H9 (cell line): Measurements from ENCODE around the gene PEX5L. TPM values are rescaled to one million over a fixed set of nuclear protein-coding genes. Genes with fewer than 3 reads are reported as not detected.

Experiments
- DNase-seq: peaks from one replicate; pipeline ENCODE4 v3.0.0-alpha.2; 2017
- H2AFZ ChIP-seq: one replicate; pipeline ENCODE4 v1.6.1; 2013; ENCODE audit warnings: mild to moderate bottlenecking, low read length, control low read depth, moderate library complexity
- H2AK5ac ChIP-seq: 2 replicates; pipeline ENCODE4 v1.6.1; 2013; ENCODE audit warnings: low read length, control low read depth, mixed read lengths; ENCODE audit not compliant: insufficient read length
- H2BK120ac ChIP-seq: one replicate; pipeline ENCODE4 v1.6.1; 2013; ENCODE audit warnings: low read depth, mild to moderate bottlenecking, low read length, control low read depth, inconsistent platforms; ENCODE audit not compliant: poor library complexity, severe bottlenecking
- H2BK12ac ChIP-seq: 2 replicates; pipeline ENCODE4 v1.6.1; 2013; ENCODE audit warnings: low read length, control low read depth, mixed read lengths, low read depth; ENCODE audit not compliant: insufficient read length
- H2BK15ac ChIP-seq: 2 replicates; pipeline ENCODE4 v1.6.1; 2013; ENCODE audit warnings: low read depth, low read length, control low read depth
- H2BK20ac ChIP-seq: one replicate; pipeline ENCODE4 v1.6.1; 2013; ENCODE audit warnings: low read depth, mild to moderate bottlenecking, low read length, control low read depth, inconsistent platforms; ENCODE audit not compliant: poor library complexity, severe bottlenecking
- H2BK5ac ChIP-seq: 2 replicates; pipeline ENCODE4 v1.6.1; 2013; ENCODE audit warnings: low read length, control low read depth, mixed read lengths; ENCODE audit not compliant: insufficient read length
- H3K14ac ChIP-seq: 2 replicates; pipeline ENCODE4 v1.6.1; 2013; ENCODE audit warnings: low read length, control low read depth; ENCODE audit not compliant: insufficient read depth
- H3K18ac ChIP-seq: 2 replicates; pipeline ENCODE4 v1.6.1; 2013; ENCODE audit warnings: low read depth, mild to moderate bottlenecking, mixed read lengths, low read length, control low read depth; ENCODE audit not compliant: insufficient read length
- H3K23ac ChIP-seq: 2 replicates; pipeline ENCODE4 v1.6.1; 2013; ENCODE audit warnings: low read length, control low read depth, mixed read lengths, low read depth; ENCODE audit not compliant: insufficient read length
- H3K23me2 ChIP-seq: 2 replicates; pipeline ENCODE4 v1.6.1; 2013; ENCODE audit warnings: low read depth, mild to moderate bottlenecking, mixed read lengths, low read length, control low read depth; ENCODE audit not compliant: insufficient read length, poor library complexity, severe bottlenecking
- H3K27ac ChIP-seq: 2 replicates; pipeline ENCODE4 v1.5.1; 2013; ENCODE audit warnings: low read length, control low read depth, mixed read lengths, low read depth; ENCODE audit not compliant: insufficient read length
- H3K27me3 ChIP-seq: 2 replicates; pipeline ENCODE4 v1.6.1; 2013; ENCODE audit warnings: low read length, control low read depth, inconsistent platforms; ENCODE audit not compliant: insufficient read depth
- H3K4ac ChIP-seq: 2 replicates; pipeline ENCODE4 v1.6.1; 2013; ENCODE audit warnings: low read depth, mild to moderate bottlenecking, control low read depth, inconsistent platforms, low read length, moderate library complexity
- H3K4me1 ChIP-seq: 2 replicates; pipeline ENCODE4 v1.6.1; 2013; ENCODE audit warnings: low read length, control low read depth, inconsistent platforms; ENCODE audit not compliant: insufficient read depth
- H3K4me2 ChIP-seq: 2 replicates; pipeline ENCODE4 v1.6.1; 2013; ENCODE audit warnings: low read length, control low read depth, mixed read lengths; ENCODE audit not compliant: insufficient read length, insufficient read depth
- H3K56ac ChIP-seq: 2 replicates; pipeline ENCODE4 v1.6.1; 2013; ENCODE audit warnings: low read depth, mild to moderate bottlenecking, mixed read lengths, low read length, control low read depth; ENCODE audit not compliant: insufficient read length
- H3K79me1 ChIP-seq: 2 replicates; pipeline ENCODE4 v1.6.1; 2013; ENCODE audit warnings: low read depth, mild to moderate bottlenecking, moderate library complexity, low read length, control low read depth, inconsistent platforms; ENCODE audit not compliant: insufficient read depth, poor library complexity, severe bottlenecking
- H3K79me2 ChIP-seq: 2 replicates; pipeline ENCODE4 v1.6.1; 2013; ENCODE audit warnings: low read length, control low read depth, inconsistent platforms; ENCODE audit not compliant: insufficient read depth
- H3K9ac ChIP-seq: 2 replicates; pipeline ENCODE4 v1.6.1; 2013; ENCODE audit warnings: low read length, control low read depth, mixed read lengths; ENCODE audit not compliant: insufficient read length; ENCODE audit errors: extremely low read depth
- H3K9me3 ChIP-seq: one replicate; pipeline ENCODE4 v1.6.1; 2013; ENCODE audit warnings: low read depth, low read length, inconsistent platforms; ENCODE audit not compliant: control insufficient read depth
- H3T11ph ChIP-seq: one replicate; pipeline ENCODE4 v1.6.1; 2013; ENCODE audit warnings: mild to moderate bottlenecking, low read length, control low read depth, inconsistent platforms
- H4K20me1 ChIP-seq: one replicate; pipeline ENCODE4 v1.6.1; 2013; ENCODE audit not compliant: control insufficient read depth, insufficient read length, insufficient read depth
- H4K5ac ChIP-seq: 2 replicates; pipeline ENCODE4 v1.6.1; 2013; ENCODE audit warnings: low read depth, mild to moderate bottlenecking, mixed read lengths, low read length, control low read depth; ENCODE audit not compliant: insufficient read length
- H4K8ac ChIP-seq: replicated peaks from 2 replicates; pipeline ENCODE4 v1.6.1; 2013; ENCODE audit warnings: low read length, control low read depth, mixed read lengths, low read depth; ENCODE audit not compliant: insufficient read length
- H4K91ac ChIP-seq: 2 replicates; pipeline ENCODE4 v1.6.1; 2013; ENCODE audit warnings: low read depth, mild to moderate bottlenecking, moderate library complexity, mixed read lengths, low read length, control low read depth; ENCODE audit not compliant: insufficient read length
- H3K27ac Mint-ChIP-seq, 3 experiments: 2 replicates in 2 of 3; 3 replicates in 1 of 3; pipeline ENCODE4 v1.8.0; 2020 to 2021; ENCODE audit warnings: mixed read lengths in 3 of 3, mild to moderate bottlenecking in 1 of 3, moderate library complexity in 1 of 3
- H3K27me3 Mint-ChIP-seq: 2 replicates; pipeline ENCODE4 v1.8.0; 2021; ENCODE audit warnings: low read depth, mild to moderate bottlenecking, moderate library complexity, mixed read lengths
- H3K36me3 Mint-ChIP-seq, 3 experiments: 2 replicates in 2 of 3; 3 replicates in 1 of 3; pipeline ENCODE4 v1.8.0; 2020 to 2021; ENCODE audit warnings: low read depth in 3 of 3, mixed read lengths in 3 of 3; ENCODE audit not compliant: insufficient read depth in 1 of 3
- H3K4me1 Mint-ChIP-seq, 2 experiments: 2 replicates each; pipeline ENCODE4 v1.8.0; 2020; ENCODE audit warnings: mixed read lengths in 2 of 2
- H3K4me3 Mint-ChIP-seq, 2 experiments: 2 replicates in 1 of 2; 3 replicates in 1 of 2; pipeline ENCODE4 v1.8.0; 2020 to 2021; ENCODE audit warnings: mild to moderate bottlenecking in 2 of 2, mixed read lengths in 2 of 2, moderate library complexity in 1 of 2
- H3K9me3 Mint-ChIP-seq, 2 experiments: 2 replicates in 1 of 2; 3 replicates in 1 of 2; pipeline ENCODE4 v1.8.0; 2020; ENCODE audit warnings: mild to moderate bottlenecking in 2 of 2, mixed read lengths in 2 of 2, moderate library complexity in 1 of 2
- CTCF ChIP-seq: fragments of 200-600 bp; sonication (generic); conservative IDR thresholded peaks from 3 replicates; pipeline ENCODE4 v1.8.0; 2021; ENCODE audit warnings: antibody characterized with exemption, mild to moderate bottlenecking
- WGBS: extraction: QIAGEN DNeasy Blood & Tissue Kit; methylation state at CpG from one replicate; pipeline ENCODE4 v1.1.7; 2013; ENCODE audit warnings: missing lambda C conversion rate, low lambda C conversion rate, mixed read lengths; ENCODE audit not compliant: insufficient read length; ENCODE audit errors: extremely low coverage; 5-methylcytosine and 5-hydroxymethylcytosine counted together
- total RNA-seq: library from RNA; stranded (reverse); gene quantifications from 2 replicates; pipeline ENCODE4 v1.2.1, GENCODE V29; 2021

Gene PEX5L
- total RNA-seq, 1 experiment from 2014 or later, result 0.85 TPM

GRCh38 chr3:180018543-180018942 lies 18.2 kb downstream of the PEX5L start:
- no peak overlapping the region for H2AK5ac ChIP-seq
- H2BK15ac ChIP-seq, result no peak overlapping the region

More at GRCh38 chr3:180018543-180018942, 18.2 kb downstream of the PEX5L start:
- Histone ChIP-seq H3K9me3 (no peaks in the 10 kb centered on the region), H3K4ac (no peak overlapping the region), H3K4me1 (no peaks in the 10 kb centered on the region), H3K79me1 (no peaks in the 10 kb centered on the region), H3K9ac (no peak overlapping the region), H2BK5ac (no peak overlapping the region), H2BK20ac (no peak overlapping the region), H3K14ac (no peak overlapping the region), H4K91ac (no peak overlapping the region), H4K20me1 (no peaks in the 10 kb centered on the region), H3K27me3 (no peaks in the 10 kb centered on the region), H2AFZ (no peak overlapping the region), H2BK120ac (no peak overlapping the region), H3K79me2 (no peaks in the 10 kb centered on the region), H3K23me2 (no peaks in the 10 kb centered on the region), H4K5ac (no peak overlapping the region), H3K18ac (no peak overlapping the region), H3K56ac (no peak overlapping the region), H4K8ac (no peak overlapping the region), H3K23ac (no peak overlapping the region), H3K4me2 (no peak overlapping the region), H2BK12ac (no peak overlapping the region), H3K27ac (no peak overlapping the region), H3T11ph (no peak overlapping the region)
- no CpG with 5 or more reads among the region's 5 CpGs for WGBS
- no peaks in the 10 kb centered on the region for H3K36me3 Mint-ChIP-seq
- H3K4me3 Mint-ChIP-seq, result no peak overlapping the region
- peak; percentile 30 for DNase-seq
- TF ChIP-seq CTCF, result peak; percentile 44; the same call in 1 of the 3 replicates
- no peaks in the 10 kb centered on the region for H3K4me1 Mint-ChIP-seq
- H3K27ac Mint-ChIP-seq, result no peak overlapping the region
- no peaks in the 10 kb centered on the region for H3K9me3 Mint-ChIP-seq
- no peaks in the 10 kb centered on the region for H3K27me3 Mint-ChIP-seq
